Measurements from ENCODE around the gene SERINC3.

- TF ChIP-seq, protein P1, sequence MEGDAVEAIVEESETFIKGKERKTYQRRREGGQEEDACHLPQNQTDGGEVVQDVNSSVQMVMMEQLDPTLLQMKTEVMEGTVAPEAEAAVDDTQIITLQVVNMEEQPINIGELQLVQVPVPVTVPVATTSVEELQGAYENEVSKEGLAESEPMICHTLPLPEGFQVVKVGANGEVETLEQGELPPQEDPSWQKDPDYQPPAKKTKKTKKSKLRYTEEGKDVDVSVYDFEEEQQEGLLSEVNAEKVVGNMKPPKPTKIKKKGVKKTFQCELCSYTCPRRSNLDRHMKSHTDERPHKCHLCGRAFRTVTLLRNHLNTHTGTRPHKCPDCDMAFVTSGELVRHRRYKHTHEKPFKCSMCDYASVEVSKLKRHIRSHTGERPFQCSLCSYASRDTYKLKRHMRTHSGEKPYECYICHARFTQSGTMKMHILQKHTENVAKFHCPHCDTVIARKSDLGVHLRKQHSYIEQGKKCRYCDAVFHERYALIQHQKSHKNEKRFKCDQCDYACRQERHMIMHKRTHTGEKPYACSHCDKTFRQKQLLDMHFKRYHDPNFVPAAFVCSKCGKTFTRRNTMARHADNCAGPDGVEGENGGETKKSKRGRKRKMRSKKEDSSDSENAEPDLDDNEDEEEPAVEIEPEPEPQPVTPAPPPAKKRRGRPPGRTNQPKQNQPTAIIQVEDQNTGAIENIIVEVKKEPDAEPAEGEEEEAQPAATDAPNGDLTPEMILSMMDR (IDR thresholded peaks at IDR 0.05; ENCODE audit: insufficient read depth, low read length), result no peak
- TF ChIP-seq REST (IDR thresholded peaks at IDR 0.05; ENCODE audit: insufficient replicate concordance, low read depth), result no peak
- no peak for TF ChIP-seq POLR2AphosphoS5 (IDR thresholded peaks at IDR 0.05; ENCODE audit: low read depth)
Measured at GRCh38 chr20:44552950-44553908, 31.4 kb upstream of the SERINC3 start.
